A673 (cell line): ENCODE data around the gene MSI2. TPM values are rescaled to one million over a fixed set of nuclear protein-coding genes. Genes with fewer than 3 reads are reported as not detected.

ENCODE experiments used
- BruUV-seq: library from RNA; stranded (reverse); fragments of 400-500 nt; replicated peaks from 2 replicates; lab custom pipeline; 2021; lab: Mats Ljungman, UMichigan
- CTCF ChIA-PET: fragments of 300-600 bp; sonication (Branson Sonifier 250); formaldehyde crosslinking; loops from one replicate; lab custom pipeline; 2022; ENCODE audit warnings: antibody characterized with exemption; lab: Charles Lee
- POLR2A ChIA-PET: fragments of 300-600 bp; sonication (Branson Sonifier 250); formaldehyde crosslinking; loops from one replicate; lab custom pipeline; 2022; ENCODE audit warnings: antibody characterized with exemption; ENCODE audit not compliant: low non-redundant PET; lab: Charles Lee
- DNase-seq: peaks from one replicate; pipeline ENCODE4 v3.0.0-alpha.2; 2015; ENCODE audit warnings: low spot score
- H3K27ac ChIP-seq: fragments of 200-600 bp; sonication (generic); 2 replicates; pipeline ENCODE4 v1.5.1; 2016; ENCODE audit warnings: mixed run types, low read depth, mild to moderate bottlenecking, mixed read lengths, antibody characterized with exemption, low read length; ENCODE audit not compliant: poor library complexity, severe bottlenecking
- H3K27me3 ChIP-seq: fragments of 200-600 bp; sonication (generic); replicated peaks from 2 replicates; pipeline ENCODE4 v1.6.1; 2017; ENCODE audit warnings: mixed run types, low read depth, mild to moderate bottlenecking, mixed read lengths, antibody characterized with exemption, low read length; ENCODE audit not compliant: insufficient read depth, poor library complexity
- H3K36me3 ChIP-seq: fragments of 200-600 bp; sonication (generic); 2 replicates; pipeline ENCODE4 v1.6.1; 2016; ENCODE audit warnings: mixed run types, mild to moderate bottlenecking, mixed read lengths, antibody characterized with exemption, low read length; ENCODE audit not compliant: insufficient read depth, poor library complexity, severe bottlenecking
- H3K4me1 ChIP-seq: fragments of 200-600 bp; sonication (generic); 2 replicates; pipeline ENCODE4 v1.6.1; 2017; ENCODE audit warnings: mixed run types, mild to moderate bottlenecking, mixed read lengths, antibody characterized with exemption, low read length; ENCODE audit not compliant: insufficient read depth, poor library complexity, severe bottlenecking
- H3K4me3 ChIP-seq: fragments of 200-600 bp; sonication (generic); 2 replicates; pipeline ENCODE4 v1.5.1; 2016; ENCODE audit warnings: low read depth, mixed run types, mild to moderate bottlenecking, mixed read lengths, low read length; ENCODE audit not compliant: poor library complexity, severe bottlenecking
- H3K9me3 ChIP-seq: fragments of 200-600 bp; sonication (generic); 2 replicates; pipeline ENCODE4 v1.6.1; 2016; ENCODE audit warnings: mixed run types, low read depth, mild to moderate bottlenecking, mixed read lengths, antibody characterized with exemption, low read length; ENCODE audit not compliant: poor library complexity, severe bottlenecking
- CTCF ChIP-seq: fragments of 300-800, 200-600 bp; sonication (generic); conservative IDR thresholded peaks from 2 replicates; pipeline ENCODE4 v1.5.1; 2017; ENCODE audit warnings: low read depth, mild to moderate bottlenecking, antibody characterized with exemption, low read length, moderate library complexity, mixed read lengths
- EZH2 ChIP-seq: fragments of 200-600 bp; sonication (generic); IDR thresholded peaks from 2 replicates; pipeline ENCODE4 v1.6.1; 2017; ENCODE audit warnings: borderline replicate concordance, low read depth, mild to moderate bottlenecking, mixed read lengths, antibody characterized with exemption, low read length; ENCODE audit not compliant: poor library complexity, severe bottlenecking
- intact Hi-C: fragments of 100-400 bp; cut with micrococcal nuclease; formaldehyde crosslinking; loops from one replicate; pipeline ENCODE4 v1.10.0; 2022; ENCODE audit not compliant: unreplicated experiment
- total RNA-seq: library from RNA; stranded (reverse); gene quantifications from 2 replicates; pipeline ENCODE4 v1.2.3, GENCODE V29; 2021

MSI2 gene
- total RNA-seq, 1 experiment from 2014 or later, result 108 TPM

- POLR2A ChIA-PET, result interaction anchor here (0.6 kb wide), 1 partner anchor 469 kb away, joined by 3 read pairs; no protein-coding TSS in a partner anchor
- no peak for DNase-seq
- H3K9me3 ChIP-seq, result no peaks in the 10 kb centered on the region
- no peak overlapping the region for H3K4me3 ChIP-seq
- peaks cover 95% of the 10 kb centered on the region for H3K4me1 ChIP-seq
- intact Hi-C loops, result no loop called here
- CTCF ChIA-PET, result interaction anchor here (0.6 to 1.0 kb wide), 3 partner anchors 44 to 539 kb away, joined by 4 to 10 read pairs (median 5); no protein-coding TSS in a partner anchor
- H3K36me3 ChIP-seq, result no peaks in the 10 kb centered on the region
- peak overlapping the region; percentile 53 for H3K27ac ChIP-seq
- TF ChIP-seq CTCF, result no peak
- TF ChIP-seq EZH2, result no peak
- BruUV-seq, result no TSS peak
- no peaks in the 10 kb centered on the region for H3K27me3 ChIP-seq
These were observed 297.2 kb downstream of the MSI2 start for GRCh38 chr17:57553526-57553925.

GRCh38 chr17:57553991-57554825, 297.9 kb downstream of the MSI2 start:
- no peaks in the 10 kb centered on the region for H3K9me3 ChIP-seq
- peak overlapping the region; percentile 12 for H3K27ac ChIP-seq
- POLR2A ChIA-PET, result interaction anchor here (0.6 kb wide), 1 partner anchor 468 kb away, joined by 3 read pairs; no protein-coding TSS in a partner anchor
- intact Hi-C loops, result no loop called here
- TF ChIP-seq EZH2 (no peak), CTCF (no peak)
- H3K27me3 ChIP-seq, result no peaks in the 10 kb centered on the region
- BruUV-seq, result no TSS peak
- peak; percentile 92 for DNase-seq
- peaks cover 88% of the 10 kb centered on the region for H3K4me1 ChIP-seq
- CTCF ChIA-PET, result interaction anchor here (0.6 to 1.0 kb wide), 3 partner anchors 44 to 538 kb away, joined by 4 to 10 read pairs (median 5); no protein-coding TSS in a partner anchor
- no peaks in the 10 kb centered on the region for H3K36me3 ChIP-seq
- H3K4me3 ChIP-seq, result no peak overlapping the region

GRCh38 chr17:57554826-57555635, 298.7 kb downstream of the MSI2 start:
- DNase-seq, result peak; percentile 64
- no peaks in the 10 kb centered on the region for H3K27me3 ChIP-seq
- POLR2A ChIA-PET, result no interaction called here
- H3K27ac ChIP-seq, result peak overlapping the region; percentile 12
- peaks cover 80% of the 10 kb centered on the region for H3K4me1 ChIP-seq
- CTCF ChIA-PET, result no interaction called here
- TF ChIP-seq CTCF (no peak), EZH2 (no peak)
- H3K36me3 ChIP-seq, result no peaks in the 10 kb centered on the region
- intact Hi-C loops, result no loop called here
- H3K4me3 ChIP-seq, result no peak overlapping the region
- no peaks in the 10 kb centered on the region for H3K9me3 ChIP-seq
- no TSS peak for BruUV-seq
